H9 (cell line): ENCODE data around the gene ZSCAN5A. TPM values are rescaled to one million over a fixed set of nuclear protein-coding genes. Genes with fewer than 3 reads are reported as not detected.

Experiments used
- DNase-seq: peaks from one replicate; pipeline ENCODE4 v3.0.0-alpha.2; 2017
- H2AFZ ChIP-seq: one replicate; pipeline ENCODE4 v1.6.1; 2013; ENCODE audit warnings: mild to moderate bottlenecking, low read length, control low read depth, moderate library complexity
- H2AK5ac ChIP-seq: 2 replicates; pipeline ENCODE4 v1.6.1; 2013; ENCODE audit warnings: low read length, control low read depth, mixed read lengths; ENCODE audit not compliant: insufficient read length
- H2BK120ac ChIP-seq: one replicate; pipeline ENCODE4 v1.6.1; 2013; ENCODE audit warnings: low read depth, mild to moderate bottlenecking, low read length, control low read depth, inconsistent platforms; ENCODE audit not compliant: poor library complexity, severe bottlenecking
- H2BK12ac ChIP-seq: 2 replicates; pipeline ENCODE4 v1.6.1; 2013; ENCODE audit warnings: low read length, control low read depth, mixed read lengths, low read depth; ENCODE audit not compliant: insufficient read length
- H2BK15ac ChIP-seq: 2 replicates; pipeline ENCODE4 v1.6.1; 2013; ENCODE audit warnings: low read depth, low read length, control low read depth
- H2BK20ac ChIP-seq: one replicate; pipeline ENCODE4 v1.6.1; 2013; ENCODE audit warnings: low read depth, mild to moderate bottlenecking, low read length, control low read depth, inconsistent platforms; ENCODE audit not compliant: poor library complexity, severe bottlenecking
- H2BK5ac ChIP-seq: 2 replicates; pipeline ENCODE4 v1.6.1; 2013; ENCODE audit warnings: low read length, control low read depth, mixed read lengths; ENCODE audit not compliant: insufficient read length
- H3K14ac ChIP-seq: 2 replicates; pipeline ENCODE4 v1.6.1; 2013; ENCODE audit warnings: low read length, control low read depth; ENCODE audit not compliant: insufficient read depth
- H3K18ac ChIP-seq: 2 replicates; pipeline ENCODE4 v1.6.1; 2013; ENCODE audit warnings: low read depth, mild to moderate bottlenecking, mixed read lengths, low read length, control low read depth; ENCODE audit not compliant: insufficient read length
- H3K23ac ChIP-seq: 2 replicates; pipeline ENCODE4 v1.6.1; 2013; ENCODE audit warnings: low read length, control low read depth, mixed read lengths, low read depth; ENCODE audit not compliant: insufficient read length
- H3K23me2 ChIP-seq: 2 replicates; pipeline ENCODE4 v1.6.1; 2013; ENCODE audit warnings: low read depth, mild to moderate bottlenecking, mixed read lengths, low read length, control low read depth; ENCODE audit not compliant: insufficient read length, poor library complexity, severe bottlenecking
- H3K27ac ChIP-seq: 2 replicates; pipeline ENCODE4 v1.5.1; 2013; ENCODE audit warnings: low read length, control low read depth, mixed read lengths, low read depth; ENCODE audit not compliant: insufficient read length
- H3K27me3 ChIP-seq: 2 replicates; pipeline ENCODE4 v1.6.1; 2013; ENCODE audit warnings: low read length, control low read depth, inconsistent platforms; ENCODE audit not compliant: insufficient read depth
- H3K4ac ChIP-seq: 2 replicates; pipeline ENCODE4 v1.6.1; 2013; ENCODE audit warnings: low read depth, mild to moderate bottlenecking, control low read depth, inconsistent platforms, low read length, moderate library complexity
- H3K4me1 ChIP-seq: 2 replicates; pipeline ENCODE4 v1.6.1; 2013; ENCODE audit warnings: low read length, control low read depth, inconsistent platforms; ENCODE audit not compliant: insufficient read depth
- H3K4me2 ChIP-seq: 2 replicates; pipeline ENCODE4 v1.6.1; 2013; ENCODE audit warnings: low read length, control low read depth, mixed read lengths; ENCODE audit not compliant: insufficient read length, insufficient read depth
- H3K56ac ChIP-seq: 2 replicates; pipeline ENCODE4 v1.6.1; 2013; ENCODE audit warnings: low read depth, mild to moderate bottlenecking, mixed read lengths, low read length, control low read depth; ENCODE audit not compliant: insufficient read length
- H3K79me1 ChIP-seq: 2 replicates; pipeline ENCODE4 v1.6.1; 2013; ENCODE audit warnings: low read depth, mild to moderate bottlenecking, moderate library complexity, low read length, control low read depth, inconsistent platforms; ENCODE audit not compliant: insufficient read depth, poor library complexity, severe bottlenecking
- H3K79me2 ChIP-seq: 2 replicates; pipeline ENCODE4 v1.6.1; 2013; ENCODE audit warnings: low read length, control low read depth, inconsistent platforms; ENCODE audit not compliant: insufficient read depth
- H3K9ac ChIP-seq: 2 replicates; pipeline ENCODE4 v1.6.1; 2013; ENCODE audit warnings: low read length, control low read depth, mixed read lengths; ENCODE audit not compliant: insufficient read length; ENCODE audit errors: extremely low read depth
- H3K9me3 ChIP-seq: one replicate; pipeline ENCODE4 v1.6.1; 2013; ENCODE audit warnings: low read depth, low read length, inconsistent platforms; ENCODE audit not compliant: control insufficient read depth
- H3T11ph ChIP-seq: one replicate; pipeline ENCODE4 v1.6.1; 2013; ENCODE audit warnings: mild to moderate bottlenecking, low read length, control low read depth, inconsistent platforms
- H4K20me1 ChIP-seq: one replicate; pipeline ENCODE4 v1.6.1; 2013; ENCODE audit not compliant: control insufficient read depth, insufficient read length, insufficient read depth
- H4K5ac ChIP-seq: 2 replicates; pipeline ENCODE4 v1.6.1; 2013; ENCODE audit warnings: low read depth, mild to moderate bottlenecking, mixed read lengths, low read length, control low read depth; ENCODE audit not compliant: insufficient read length
- H4K8ac ChIP-seq: replicated peaks from 2 replicates; pipeline ENCODE4 v1.6.1; 2013; ENCODE audit warnings: low read length, control low read depth, mixed read lengths, low read depth; ENCODE audit not compliant: insufficient read length
- H4K91ac ChIP-seq: 2 replicates; pipeline ENCODE4 v1.6.1; 2013; ENCODE audit warnings: low read depth, mild to moderate bottlenecking, moderate library complexity, mixed read lengths, low read length, control low read depth; ENCODE audit not compliant: insufficient read length
- H3K27ac Mint-ChIP-seq, 3 experiments: 2 replicates in 2 of 3; 3 replicates in 1 of 3; pipeline ENCODE4 v1.8.0; 2020 to 2021; ENCODE audit warnings: mixed read lengths in 3 of 3, mild to moderate bottlenecking in 1 of 3, moderate library complexity in 1 of 3
- H3K27me3 Mint-ChIP-seq: 2 replicates; pipeline ENCODE4 v1.8.0; 2021; ENCODE audit warnings: low read depth, mild to moderate bottlenecking, moderate library complexity, mixed read lengths
- H3K36me3 Mint-ChIP-seq, 3 experiments: 2 replicates in 2 of 3; 3 replicates in 1 of 3; pipeline ENCODE4 v1.8.0; 2020 to 2021; ENCODE audit warnings: low read depth in 3 of 3, mixed read lengths in 3 of 3; ENCODE audit not compliant: insufficient read depth in 1 of 3
- H3K4me1 Mint-ChIP-seq, 2 experiments: 2 replicates each; pipeline ENCODE4 v1.8.0; 2020; ENCODE audit warnings: mixed read lengths in 2 of 2
- H3K4me3 Mint-ChIP-seq, 2 experiments: 2 replicates in 1 of 2; 3 replicates in 1 of 2; pipeline ENCODE4 v1.8.0; 2020 to 2021; ENCODE audit warnings: mild to moderate bottlenecking in 2 of 2, mixed read lengths in 2 of 2, moderate library complexity in 1 of 2
- H3K9me3 Mint-ChIP-seq, 2 experiments: 2 replicates in 1 of 2; 3 replicates in 1 of 2; pipeline ENCODE4 v1.8.0; 2020; ENCODE audit warnings: mild to moderate bottlenecking in 2 of 2, mixed read lengths in 2 of 2, moderate library complexity in 1 of 2
- WGBS: extraction: QIAGEN DNeasy Blood & Tissue Kit; methylation state at CpG from one replicate; pipeline ENCODE4 v1.1.7; 2013; ENCODE audit warnings: missing lambda C conversion rate, low lambda C conversion rate, mixed read lengths; ENCODE audit not compliant: insufficient read length; ENCODE audit errors: extremely low coverage; 5-methylcytosine and 5-hydroxymethylcytosine counted together
- total RNA-seq: library from RNA; stranded (reverse); gene quantifications from 2 replicates; pipeline ENCODE4 v1.2.1, GENCODE V29; 2021
- TF ChIP-seq, protein P1 (sequence below): fragments of 200-600 bp; sonication (generic); conservative IDR thresholded peaks from 3 replicates; pipeline ENCODE4 v1.8.0; 2021; ENCODE audit warnings: antibody characterized with exemption, mild to moderate bottlenecking

ZSCAN5A gene
- total RNA-seq, 1 experiment from 2014 or later: 12.5 TPM

DNA sequence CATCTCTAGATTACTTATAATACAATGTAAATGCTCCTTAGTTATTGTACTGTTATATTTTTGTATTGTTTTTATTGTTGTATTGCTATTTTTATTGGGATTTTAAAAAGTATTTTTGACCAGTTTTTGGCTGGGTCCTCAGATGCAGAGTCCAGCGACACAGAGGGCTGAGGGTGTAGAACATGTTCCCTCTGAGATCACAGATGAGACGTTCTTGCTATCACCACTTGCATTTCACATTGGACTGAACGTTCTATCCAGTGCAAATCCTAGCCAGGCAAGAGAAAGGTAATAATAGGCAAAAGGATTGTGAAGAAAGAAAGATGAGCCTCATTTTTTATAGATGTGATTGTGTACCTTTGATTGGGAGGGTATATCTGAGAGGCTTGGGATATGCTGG, 15.0 kb downstream of the ZSCAN5A start:
- Histone ChIP-seq H3K14ac (no peak overlapping the region), H4K91ac (no peak overlapping the region), H3K9ac (no peak overlapping the region), H2BK20ac (no peak overlapping the region), H3K79me2 (no peaks in the 10 kb centered on the region), H2BK120ac (no peak overlapping the region), H3K79me1 (no peaks in the 10 kb centered on the region), H3K27ac (no peak overlapping the region), H3K9me3 (no peaks in the 10 kb centered on the region), H4K20me1 (no peaks in the 10 kb centered on the region), H2BK5ac (no peak overlapping the region), H2AFZ (no peak overlapping the region), H3K23ac (no peak overlapping the region), H3K4ac (no peak overlapping the region), H3K56ac (no peak overlapping the region), H2AK5ac (no peak overlapping the region), H2BK15ac (no peak overlapping the region), H4K8ac (no peak overlapping the region), H3K4me2 (no peak overlapping the region), H3K18ac (no peak overlapping the region), H3K4me1 (no peaks in the 10 kb centered on the region), H3K23me2 (no peaks in the 10 kb centered on the region), H4K5ac (no peak overlapping the region), H2BK12ac (no peak overlapping the region), H3K27me3 (no peaks in the 10 kb centered on the region), H3T11ph (no peak overlapping the region)
- Mint-ChIP-seq H3K4me1 (no peaks in the 10 kb centered on the region), H3K4me3 (no peak overlapping the region), H3K27me3 (no peaks in the 10 kb centered on the region; the same call in 1 of the 2 replicates), H3K27ac (no peak overlapping the region), H3K36me3 (peaks cover 2 to 17% (median 3%) of the 10 kb centered on the region in 3 experiments; a peak in 3 of 7 replicates), H3K9me3 (peaks cover 0 to 31% of the 10 kb centered on the region in 2 experiments; a peak in 2 of 5 replicates)
- WGBS: no CpG with 5 or more reads among the region's 3 CpGs
- DNase-seq: no peak
- TF ChIP-seq, protein P1, sequence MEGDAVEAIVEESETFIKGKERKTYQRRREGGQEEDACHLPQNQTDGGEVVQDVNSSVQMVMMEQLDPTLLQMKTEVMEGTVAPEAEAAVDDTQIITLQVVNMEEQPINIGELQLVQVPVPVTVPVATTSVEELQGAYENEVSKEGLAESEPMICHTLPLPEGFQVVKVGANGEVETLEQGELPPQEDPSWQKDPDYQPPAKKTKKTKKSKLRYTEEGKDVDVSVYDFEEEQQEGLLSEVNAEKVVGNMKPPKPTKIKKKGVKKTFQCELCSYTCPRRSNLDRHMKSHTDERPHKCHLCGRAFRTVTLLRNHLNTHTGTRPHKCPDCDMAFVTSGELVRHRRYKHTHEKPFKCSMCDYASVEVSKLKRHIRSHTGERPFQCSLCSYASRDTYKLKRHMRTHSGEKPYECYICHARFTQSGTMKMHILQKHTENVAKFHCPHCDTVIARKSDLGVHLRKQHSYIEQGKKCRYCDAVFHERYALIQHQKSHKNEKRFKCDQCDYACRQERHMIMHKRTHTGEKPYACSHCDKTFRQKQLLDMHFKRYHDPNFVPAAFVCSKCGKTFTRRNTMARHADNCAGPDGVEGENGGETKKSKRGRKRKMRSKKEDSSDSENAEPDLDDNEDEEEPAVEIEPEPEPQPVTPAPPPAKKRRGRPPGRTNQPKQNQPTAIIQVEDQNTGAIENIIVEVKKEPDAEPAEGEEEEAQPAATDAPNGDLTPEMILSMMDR: no peak
